SK-MEL-5 (cell line): ENCODE measurements around the gene FOLR1. TPM values are rescaled to one million over a fixed set of nuclear protein-coding genes. Genes with fewer than 3 reads are reported as not detected.

Experiments
- DNase-seq: peaks from one replicate; pipeline ENCODE4 v3.0.0-alpha.2; 2016; ENCODE audit warnings: low read depth, low spot score
- in situ Hi-C: cut with HindIII; loops from 2 replicates; pipeline ENCODE4 v1.10.0; 2016; ENCODE audit warnings: low sequenced_read_pairs, high pct_unique_total_duplicates, low pct_unique_long_range_greater_than_20kb
- total RNA-seq: library from RNA; depleted of rRNA; stranded (reverse); fragments of >200 nt; shearing (Covaris generic); gene quantifications from 2 replicates; pipeline ENCODE4 v1.2.3, GENCODE V29; 2014

The FOLR1 gene
- total RNA-seq, 1 experiment from 2014 or later, result not detected

DNA sequence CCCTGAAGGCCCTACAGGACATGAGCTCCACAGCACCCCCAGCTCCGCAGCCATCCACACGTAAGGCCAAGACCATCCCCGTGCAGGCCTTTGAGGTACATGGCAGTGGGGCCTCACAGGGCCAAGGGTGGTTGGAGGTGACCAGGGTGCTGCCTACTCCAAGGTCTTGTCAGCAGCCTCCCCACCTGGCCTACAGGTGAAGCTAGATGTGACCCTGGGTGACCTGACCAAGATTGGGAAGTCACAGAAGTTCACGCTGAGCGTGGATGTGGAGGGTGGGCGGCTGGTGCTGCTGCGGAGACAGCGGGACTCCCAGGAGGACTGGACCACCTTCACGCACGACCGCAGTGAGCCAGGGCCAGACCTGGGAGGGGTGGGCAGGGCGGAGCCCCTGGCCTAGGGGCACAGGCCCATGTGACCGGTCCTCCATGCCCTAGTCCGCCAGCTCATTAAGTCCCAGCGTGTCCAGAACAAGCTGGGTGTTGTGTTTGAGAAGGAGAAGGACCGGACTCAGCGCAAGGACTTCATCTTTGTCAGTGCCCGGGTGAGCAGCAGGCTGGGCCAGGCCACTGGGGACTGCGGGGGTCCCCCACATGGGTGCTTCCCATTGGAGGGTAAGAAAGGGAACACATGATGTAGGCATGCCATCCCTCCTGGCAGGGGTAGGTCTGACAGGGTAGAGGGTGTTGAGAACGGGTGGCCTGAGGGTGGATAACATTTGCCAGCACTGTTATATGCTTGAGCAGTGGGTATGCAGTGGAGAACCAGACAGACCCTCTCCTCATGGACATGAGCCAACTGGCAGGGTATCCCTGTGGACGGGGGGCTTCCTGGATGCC is 38.2 kb downstream of the FOLR1 start:
- in situ Hi-C loops, result no loop called here
- no peak for DNase-seq

DNA sequence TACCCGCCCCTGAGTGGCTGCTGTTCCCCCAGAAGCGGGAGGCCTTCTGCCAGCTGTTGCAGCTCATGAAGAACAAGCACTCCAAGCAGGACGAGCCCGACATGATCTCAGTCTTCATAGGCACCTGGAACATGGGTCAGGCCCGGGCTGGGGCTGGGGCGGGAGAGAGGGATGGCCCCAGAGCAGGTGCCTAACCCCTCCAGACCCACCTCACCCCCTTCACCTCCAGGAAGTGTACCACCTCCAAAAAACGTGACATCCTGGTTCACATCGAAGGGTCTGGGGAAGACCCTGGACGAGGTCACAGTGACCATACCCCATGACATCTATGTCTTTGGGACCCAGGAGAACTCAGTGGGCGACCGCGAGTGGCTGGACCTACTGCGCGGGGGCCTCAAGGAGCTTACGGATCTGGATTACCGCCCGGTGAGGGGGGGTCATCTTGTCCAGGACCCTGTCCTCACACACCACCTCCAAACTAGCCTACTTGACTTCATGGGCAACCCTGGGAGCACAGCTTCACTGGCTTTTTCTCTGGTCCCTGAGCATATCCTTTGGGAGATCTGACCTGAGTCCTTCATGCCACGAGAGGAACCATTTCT is 38.9 kb downstream of the FOLR1 start:
- in situ Hi-C loops, result no loop called here
- DNase-seq, result no peak

DNA sequence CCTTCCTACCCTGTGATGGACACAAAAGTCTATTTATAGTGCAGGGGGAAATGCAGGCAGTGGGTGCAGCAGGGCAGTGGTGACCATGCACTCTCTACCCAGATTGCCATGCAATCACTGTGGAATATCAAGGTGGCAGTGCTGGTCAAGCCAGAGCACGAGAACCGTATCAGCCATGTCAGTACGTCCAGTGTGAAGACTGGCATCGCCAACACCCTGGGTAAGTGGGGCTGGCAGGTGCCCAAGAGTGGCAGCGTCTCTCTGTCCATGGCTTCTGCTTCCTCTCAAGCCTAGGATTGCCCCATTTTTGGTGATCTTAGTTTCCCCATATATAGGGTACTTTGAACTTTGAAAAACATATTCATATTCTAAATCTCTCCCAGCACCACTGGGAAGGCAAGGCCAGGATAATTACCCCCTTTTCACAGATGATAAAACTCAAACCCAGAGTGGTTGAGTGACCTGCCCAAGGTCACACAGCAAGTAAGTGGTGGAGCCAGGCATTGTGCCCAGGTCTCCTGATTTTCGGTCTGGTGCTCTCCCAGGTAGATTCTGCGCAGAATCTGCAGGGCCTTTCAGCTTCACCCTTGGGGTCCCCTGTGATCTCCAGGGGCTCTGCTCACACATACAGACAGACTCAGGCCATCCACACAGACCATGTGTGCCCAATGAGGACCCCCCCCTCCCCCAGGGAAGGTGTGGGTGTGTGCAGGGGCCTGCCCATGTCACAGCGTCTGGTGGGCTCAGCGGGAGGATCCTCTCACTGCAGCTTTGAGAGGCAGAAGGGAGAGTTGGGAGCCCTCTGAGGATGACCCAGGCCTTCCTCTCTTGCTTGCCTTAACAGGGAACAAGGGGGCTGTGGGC is 39.7 kb downstream of the FOLR1 start:
- DNase-seq, result no peak
- in situ Hi-C loops, result no loop called here

DNA sequence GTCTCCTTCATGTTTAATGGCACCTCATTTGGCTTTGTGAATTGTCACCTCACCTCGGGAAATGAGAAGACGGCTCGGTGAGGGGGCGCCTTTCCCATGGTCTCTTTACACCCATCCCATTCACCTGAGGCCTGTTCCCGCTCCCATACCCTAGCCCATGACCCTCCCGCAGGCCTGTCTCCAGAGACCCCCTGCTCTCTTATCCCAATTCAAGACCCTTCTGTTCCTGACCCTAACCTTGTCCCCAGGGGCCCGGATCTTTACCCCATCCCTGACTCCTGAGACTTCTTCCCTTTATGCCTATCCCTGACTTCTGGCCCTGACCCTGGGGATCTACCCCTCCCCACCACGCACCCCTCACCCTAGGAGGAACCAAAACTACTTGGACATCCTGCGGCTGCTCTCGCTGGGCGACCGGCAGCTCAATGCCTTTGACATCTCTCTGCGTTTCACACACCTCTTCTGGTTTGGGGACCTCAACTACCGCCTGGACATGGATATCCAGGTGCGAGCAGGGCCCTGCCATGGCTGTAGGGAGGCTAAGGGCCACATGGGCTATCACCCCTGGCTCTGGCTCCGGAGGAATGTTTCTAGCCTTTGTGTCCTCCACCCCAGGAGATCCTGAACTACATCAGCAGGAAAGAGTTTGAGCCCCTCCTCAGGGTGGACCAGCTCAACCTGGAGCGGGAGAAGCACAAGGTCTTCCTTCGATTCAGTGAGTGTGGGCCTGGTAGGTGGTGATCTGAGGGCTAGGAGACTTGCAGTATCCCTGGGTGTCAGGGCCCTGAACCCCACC is 40.5 kb downstream of the FOLR1 start:
- DNase-seq, result no peak
- in situ Hi-C loops, result no loop called here

DNA sequence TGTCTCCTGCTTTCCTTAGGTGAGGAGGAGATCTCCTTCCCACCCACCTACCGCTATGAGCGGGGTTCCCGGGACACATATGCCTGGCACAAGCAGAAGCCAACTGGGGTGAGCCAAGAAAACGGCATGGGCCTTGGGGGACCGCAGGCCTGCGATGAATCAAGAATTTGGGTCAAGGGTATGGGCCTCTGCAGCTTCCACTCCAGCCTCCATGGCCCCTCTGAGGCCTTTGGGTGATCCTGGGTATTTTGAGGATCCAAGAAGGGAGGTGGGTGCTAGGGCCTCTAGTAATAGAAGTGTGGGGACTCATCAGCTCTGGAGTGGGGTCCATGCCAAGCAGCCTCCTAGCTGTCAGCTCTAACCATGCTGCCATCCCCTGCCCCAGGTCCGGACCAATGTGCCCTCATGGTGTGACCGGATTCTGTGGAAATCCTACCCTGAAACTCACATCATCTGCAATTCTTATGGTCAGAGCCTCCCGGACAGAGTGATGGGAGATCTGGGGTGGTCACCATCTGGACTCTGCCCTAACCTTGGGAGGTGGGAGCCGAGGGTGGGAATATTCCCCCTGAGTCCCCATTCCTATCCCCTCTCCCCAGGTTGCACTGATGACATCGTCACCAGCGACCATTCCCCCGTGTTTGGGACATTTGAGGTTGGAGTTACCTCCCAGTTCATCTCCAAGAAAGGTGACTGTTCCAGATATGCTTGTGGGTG is 41.3 kb downstream of the FOLR1 start:
- in situ Hi-C loops, result no loop called here

DNA sequence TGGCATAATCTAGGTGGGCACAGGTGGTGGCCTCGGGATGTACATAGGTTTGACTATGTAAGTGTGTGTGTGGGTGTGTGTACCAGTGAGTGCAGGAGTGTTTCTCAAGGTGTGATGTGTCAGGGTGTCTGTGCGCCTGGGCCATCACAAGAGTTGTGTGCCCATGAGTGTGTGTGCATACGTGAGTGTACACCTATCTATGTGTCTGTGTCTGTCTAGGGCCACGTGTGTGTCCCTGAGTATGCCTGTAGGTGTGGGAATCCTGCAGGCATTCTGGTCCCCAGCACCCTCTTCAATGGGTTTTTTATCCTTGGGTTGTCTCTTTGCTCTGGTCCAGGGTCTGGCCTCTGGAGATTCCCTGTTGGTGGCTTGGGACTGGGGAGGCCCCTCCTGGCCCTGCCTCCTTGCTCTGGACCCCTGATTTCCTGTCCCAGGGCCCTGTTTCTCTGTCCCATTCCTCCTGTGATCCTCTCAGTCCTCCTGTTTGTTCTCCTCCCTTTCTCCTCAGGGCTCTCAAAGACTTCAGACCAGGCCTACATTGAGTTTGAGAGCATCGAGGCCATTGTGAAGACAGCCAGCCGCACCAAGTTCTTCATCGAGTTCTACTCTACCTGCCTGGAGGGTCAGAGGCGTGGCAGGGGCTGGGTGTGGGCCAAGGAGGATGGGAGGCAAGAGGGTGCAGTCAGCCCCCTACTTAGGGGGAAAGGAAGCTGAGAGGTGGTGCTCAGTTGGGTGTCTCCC is 42.0 kb downstream of the FOLR1 start:
- in situ Hi-C loops, result no loop called here
- no peak for DNase-seq

More for the DNA sequence above, 41.3 kb downstream of the FOLR1 start:
- no peak for DNase-seq

DNA sequence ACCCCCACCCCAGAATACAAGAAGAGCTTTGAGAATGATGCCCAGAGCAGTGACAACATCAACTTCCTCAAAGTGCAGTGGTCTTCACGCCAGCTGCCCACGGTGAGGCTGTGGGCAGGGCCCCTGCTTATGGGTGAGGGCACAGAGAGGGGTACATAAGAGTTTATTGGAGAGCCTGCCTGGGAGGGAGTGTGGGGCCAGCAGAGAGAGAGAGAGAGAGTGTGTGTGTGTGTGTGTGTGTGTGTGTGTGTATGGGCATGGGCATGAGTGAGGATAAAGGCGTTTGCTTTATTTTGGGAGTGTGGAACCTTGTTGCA is 42.5 kb downstream of the FOLR1 start:
- DNase-seq, result no peak

DNA sequence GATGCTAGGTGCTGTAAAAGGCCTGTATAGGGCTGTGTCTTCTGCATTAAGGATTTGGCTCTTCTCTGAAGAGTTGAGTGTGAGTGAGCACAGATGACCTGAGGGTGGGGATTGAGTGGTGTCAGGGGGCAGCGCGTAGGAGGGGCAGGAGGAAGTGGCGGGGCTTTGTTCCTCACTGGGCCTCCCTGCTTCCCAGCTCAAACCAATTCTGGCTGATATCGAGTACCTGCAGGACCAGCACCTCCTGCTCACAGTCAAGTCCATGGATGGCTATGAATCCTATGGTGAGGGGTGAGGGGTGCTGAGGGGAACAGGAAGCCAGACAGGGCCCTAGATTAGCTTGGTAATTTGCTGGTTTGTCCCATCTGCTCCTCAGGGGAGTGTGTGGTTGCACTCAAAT is 43.0 kb downstream of the FOLR1 start:
- in situ Hi-C loops, result no loop called here
- no peak for DNase-seq

More for the DNA sequence above, 42.5 kb downstream of the FOLR1 start:
- in situ Hi-C loops, result no loop called here

DNA sequence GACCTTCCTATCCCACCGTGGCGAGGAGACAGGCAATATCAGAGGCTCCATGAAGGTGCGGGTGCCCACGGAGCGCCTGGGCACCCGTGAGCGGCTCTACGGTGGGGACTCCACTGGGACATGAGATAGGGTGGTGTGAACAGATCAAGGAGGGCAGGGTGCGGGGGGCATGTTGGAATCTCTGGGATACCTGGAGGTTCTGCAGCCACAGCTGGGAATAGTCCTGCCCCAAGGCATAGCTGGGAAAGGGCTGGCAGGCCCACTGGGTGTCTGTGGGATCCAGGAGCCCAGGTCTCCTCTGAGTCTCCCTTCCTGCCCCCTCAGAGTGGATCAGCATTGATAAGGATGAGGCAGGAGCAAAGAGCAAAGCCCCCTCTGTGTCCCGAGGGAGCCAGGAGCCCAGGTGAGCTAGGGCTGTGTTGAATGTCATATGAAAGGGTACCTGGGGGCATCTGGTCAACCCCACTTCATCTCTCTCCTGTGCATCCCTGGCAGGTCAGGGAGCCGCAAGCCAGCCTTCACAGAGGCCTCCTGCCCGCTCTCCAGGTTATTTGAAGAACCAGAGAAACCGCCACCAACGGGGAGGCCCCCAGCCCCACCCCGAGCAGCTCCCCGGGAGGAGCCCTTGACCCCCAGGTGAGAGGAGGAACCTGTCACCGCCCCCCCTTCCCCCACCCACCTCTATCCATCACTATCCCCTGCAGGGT is 43.6 kb downstream of the FOLR1 start:
- in situ Hi-C loops, result no loop called here
- DNase-seq, result no peak

DNA sequence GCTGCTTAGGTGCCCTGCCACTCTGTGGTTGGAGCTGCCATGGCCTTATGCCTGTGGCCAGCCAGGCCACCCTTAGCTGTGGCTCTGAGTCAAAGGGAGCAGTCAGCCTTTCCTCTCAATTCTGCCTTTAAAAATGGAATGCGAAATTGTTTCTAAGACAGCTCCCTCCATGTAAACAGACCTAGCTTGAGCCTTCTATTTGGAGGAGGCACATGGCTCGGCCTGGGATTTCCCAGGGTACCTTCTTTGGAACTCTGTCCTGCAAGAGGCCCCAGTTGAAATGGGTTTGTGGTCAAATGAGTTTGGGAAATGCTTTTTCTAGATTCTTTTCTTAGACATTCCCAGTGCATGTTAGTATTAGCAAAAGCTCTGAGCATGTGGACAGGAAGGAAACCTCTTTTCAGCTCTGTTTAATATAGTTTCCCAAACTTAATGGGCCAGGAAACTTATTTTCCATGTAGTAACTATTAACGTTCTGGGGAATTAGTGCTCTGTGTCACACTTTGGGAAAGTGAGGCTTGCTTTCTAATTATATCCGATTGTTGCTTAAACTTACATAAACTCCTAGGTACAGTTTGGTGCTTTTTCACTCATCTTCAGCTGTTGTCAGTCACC is 44.2 kb downstream of the FOLR1 start:
- in situ Hi-C loops, result no loop called here
- DNase-seq, result no peak

DNA sequence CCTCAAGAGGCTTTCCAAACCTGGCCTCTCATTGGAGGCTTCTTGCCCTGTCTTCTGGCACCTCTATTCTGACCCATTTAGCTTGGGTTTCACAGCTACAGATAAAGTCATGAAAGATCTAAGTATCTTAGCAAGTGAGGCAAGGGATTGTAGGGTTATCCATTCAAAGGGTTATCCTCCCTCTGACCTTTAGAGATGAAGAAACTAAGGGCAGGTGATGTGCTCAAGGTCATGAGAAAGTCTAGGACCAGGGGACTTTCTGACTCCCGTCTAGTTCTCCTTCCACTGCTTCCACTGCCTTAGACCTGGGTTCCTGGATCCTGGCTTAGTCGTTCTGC is 44.8 kb downstream of the FOLR1 start:
- in situ Hi-C loops, result no loop called here
- DNase-seq, result no peak

DNA sequence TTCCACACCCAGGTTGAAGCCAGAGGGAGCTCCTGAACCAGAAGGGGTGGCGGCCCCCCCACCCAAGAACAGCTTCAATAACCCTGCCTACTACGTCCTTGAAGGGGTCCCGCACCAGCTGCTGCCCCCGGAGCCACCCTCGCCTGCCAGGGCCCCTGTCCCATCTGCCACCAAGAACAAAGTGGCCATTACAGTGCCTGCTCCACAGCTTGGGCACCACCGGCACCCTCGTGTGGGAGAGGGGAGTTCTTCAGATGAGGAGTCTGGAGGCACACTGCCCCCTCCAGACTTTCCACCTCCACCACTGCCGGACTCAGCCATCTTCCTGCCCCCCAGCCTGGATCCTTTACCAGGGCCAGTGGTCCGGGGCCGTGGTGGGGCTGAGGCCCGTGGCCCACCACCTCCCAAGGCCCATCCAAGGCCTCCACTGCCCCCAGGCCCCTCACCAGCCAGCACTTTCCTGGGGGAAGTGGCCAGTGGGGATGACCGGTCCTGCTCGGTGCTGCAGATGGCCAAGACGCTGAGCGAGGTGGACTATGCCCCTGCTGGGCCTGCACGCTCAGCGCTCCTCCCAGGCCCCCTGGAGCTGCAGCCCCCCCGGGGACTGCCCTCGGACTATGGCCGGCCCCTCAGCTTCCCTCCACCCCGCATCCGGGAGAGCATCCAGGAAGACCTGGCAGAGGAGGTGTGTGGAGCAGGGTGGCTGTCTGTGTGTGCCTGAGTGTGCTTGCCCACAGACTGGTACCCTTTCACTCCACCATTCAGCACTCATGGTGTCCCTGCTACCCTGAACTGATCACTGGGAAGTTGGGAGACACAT is 45.4 kb downstream of the FOLR1 start:
- in situ Hi-C loops, result no loop called here
- no peak for DNase-seq

DNA sequence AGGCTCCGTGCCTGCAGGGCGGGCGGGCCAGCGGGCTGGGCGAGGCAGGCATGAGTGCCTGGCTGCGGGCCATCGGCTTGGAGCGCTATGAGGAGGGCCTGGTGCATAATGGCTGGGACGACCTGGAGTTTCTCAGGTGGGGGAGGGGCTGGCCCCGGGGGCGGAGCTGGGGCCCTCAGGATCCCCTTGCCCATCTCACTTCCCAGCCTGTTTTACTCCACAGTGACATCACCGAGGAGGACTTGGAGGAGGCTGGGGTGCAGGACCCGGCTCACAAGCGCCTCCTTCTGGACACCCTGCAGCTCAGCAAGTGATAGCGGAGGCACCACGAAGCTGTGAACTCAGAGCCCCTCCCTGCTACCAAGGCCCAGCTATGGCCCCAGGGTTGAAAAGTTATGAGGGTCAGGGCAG is 46.1 kb downstream of the FOLR1 start:
- in situ Hi-C loops, result no loop called here
- peak; percentile 91 for DNase-seq

DNA sequence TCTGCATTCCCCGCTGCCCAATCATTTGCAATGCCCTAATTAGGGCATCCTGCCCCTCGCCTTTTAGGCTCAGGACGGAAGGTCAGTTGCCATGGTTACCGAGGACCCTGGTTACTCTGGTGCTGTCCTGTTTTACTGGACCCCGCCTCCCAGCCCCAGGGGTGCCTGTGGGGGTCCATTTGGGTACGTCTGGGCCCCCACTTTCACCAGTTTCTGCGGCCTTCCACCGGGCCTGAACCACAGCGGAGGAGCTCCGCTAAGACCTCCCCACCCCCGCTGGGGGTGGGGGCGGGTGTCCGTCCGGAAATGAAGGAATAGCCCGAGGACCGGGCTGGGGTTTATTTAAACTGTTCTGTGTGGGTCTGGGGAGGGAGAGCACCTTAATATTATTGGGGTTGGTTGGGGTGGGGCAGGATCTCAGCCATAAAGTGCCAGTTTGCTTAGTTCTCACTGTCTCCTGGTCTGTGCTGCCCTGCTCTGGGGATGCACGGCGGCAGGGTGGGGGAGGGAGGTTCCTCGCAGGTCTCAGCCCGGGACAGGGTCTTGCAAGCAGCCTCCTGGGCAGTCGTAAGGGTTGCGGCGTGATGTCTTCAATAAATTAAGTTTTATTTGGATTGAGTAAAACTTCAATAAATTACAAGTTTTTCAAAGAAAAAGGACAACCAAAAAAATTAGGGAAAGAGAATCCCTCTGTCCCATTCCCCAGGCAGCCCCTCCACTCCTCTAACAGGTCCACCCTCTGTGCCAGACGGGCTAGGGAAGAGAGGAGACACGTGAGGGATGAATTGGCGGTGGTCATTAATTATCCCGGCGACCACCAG is 46.8 kb downstream of the FOLR1 start:
- no peak for DNase-seq
- in situ Hi-C loops, result no loop called here
